Osteocyte (in vitro differentiated cells): Measurements from ENCODE around the gene KRT78. TPM values are rescaled to one million over a fixed set of nuclear protein-coding genes. Genes with fewer than 3 reads are reported as not detected.

Experiments
- DNase-seq: peaks from one replicate; pipeline ENCODE4 v3.0.0; 2021; ENCODE audit warnings: mixed read lengths; ENCODE audit not compliant: unreplicated experiment; ENCODE audit errors: extremely low spot score
- H3K27ac Mint-ChIP-seq: one replicate; pipeline ENCODE4 v1.8.0; 2021; ENCODE audit warnings: mild to moderate bottlenecking, mixed read lengths; ENCODE audit not compliant: unreplicated experiment
- H3K27me3 Mint-ChIP-seq: one replicate; pipeline ENCODE4 v1.8.0; 2021; ENCODE audit warnings: mixed read lengths; ENCODE audit not compliant: unreplicated experiment
- H3K36me3 Mint-ChIP-seq: one replicate; pipeline ENCODE4 v1.8.0; 2021; ENCODE audit warnings: mixed read lengths; ENCODE audit not compliant: unreplicated experiment
- H3K4me1 Mint-ChIP-seq: one replicate; pipeline ENCODE4 v1.8.0; 2021; ENCODE audit warnings: mixed read lengths; ENCODE audit not compliant: unreplicated experiment
- H3K4me3 Mint-ChIP-seq: one replicate; pipeline ENCODE4 v1.8.0; 2021; ENCODE audit warnings: mild to moderate bottlenecking, moderate library complexity, mixed read lengths; ENCODE audit not compliant: unreplicated experiment
- H3K9me3 Mint-ChIP-seq: one replicate; pipeline ENCODE4 v1.8.0; 2021; ENCODE audit warnings: mixed read lengths; ENCODE audit not compliant: unreplicated experiment
- CTCF ChIP-seq: fragments of 200-600 bp; sonication (generic); IDR thresholded peaks from 2 replicates; pipeline ENCODE4 v1.5.0; 2021; ENCODE audit warnings: antibody characterized with exemption, mild to moderate bottlenecking, moderate library complexity
- total RNA-seq: library from RNA; stranded (reverse); gene quantifications from 2 replicates; pipeline ENCODE4 v1.2.1, GENCODE V29; 2021

KRT78 gene
- total RNA-seq, 1 donor from 2014 or later = not detected

GRCh38 chr12:52802442-52802841 lies 46.4 kb downstream of the KRT78 start:
- no peaks in the 10 kb centered on the region for H3K9me3 Mint-ChIP-seq
- TF ChIP-seq CTCF = no peak
- no peak for DNase-seq
- peaks cover 42% of the 10 kb centered on the region for H3K27me3 Mint-ChIP-seq
- H3K4me1 Mint-ChIP-seq = no peaks in the 10 kb centered on the region
- H3K36me3 Mint-ChIP-seq = no peaks in the 10 kb centered on the region
- H3K27ac Mint-ChIP-seq = no peak overlapping the region
- H3K4me3 Mint-ChIP-seq = no peak overlapping the region

GRCh38 chr12:52801773-52802172 lies 47.0 kb downstream of the KRT78 start:
- peaks cover 39% of the 10 kb centered on the region for H3K27me3 Mint-ChIP-seq
- TF ChIP-seq CTCF = no peak
- no peaks in the 10 kb centered on the region for H3K4me1 Mint-ChIP-seq
- H3K4me3 Mint-ChIP-seq = no peak overlapping the region
- no peak overlapping the region for H3K27ac Mint-ChIP-seq
- H3K9me3 Mint-ChIP-seq = no peaks in the 10 kb centered on the region
- H3K36me3 Mint-ChIP-seq = no peaks in the 10 kb centered on the region
- no peak for DNase-seq

- no peaks in the 10 kb centered on the region for H3K36me3 Mint-ChIP-seq
- TF ChIP-seq CTCF = no peak
- no peak for DNase-seq
- H3K4me3 Mint-ChIP-seq = no peak overlapping the region
- H3K4me1 Mint-ChIP-seq = no peaks in the 10 kb centered on the region
- peaks cover 29% of the 10 kb centered on the region for H3K27me3 Mint-ChIP-seq
- H3K9me3 Mint-ChIP-seq = no peaks in the 10 kb centered on the region
- H3K27ac Mint-ChIP-seq = no peak overlapping the region
These were observed 48.4 kb downstream of the KRT78 start for GRCh38 chr12:52800259-52800917.

- H3K27ac Mint-ChIP-seq = no peak overlapping the region
These were observed 49.1 kb downstream of the KRT78 start for GRCh38 chr12:52799505-52800211.

More at GRCh38 chr12:52799505-52800211, 49.1 kb downstream of the KRT78 start:
- Mint-ChIP-seq H3K27me3 (peaks cover 31% of the 10 kb centered on the region), H3K4me3 (no peak overlapping the region), H3K9me3 (no peaks in the 10 kb centered on the region), H3K36me3 (no peaks in the 10 kb centered on the region), H3K4me1 (no peaks in the 10 kb centered on the region)
- no peak for TF ChIP-seq CTCF
- no peak for DNase-seq
